ENCODE results near the gene ZFYVE1. TPM values are rescaled to one million over a fixed set of nuclear protein-coding genes. Genes with fewer than 3 reads are reported as not detected.
"Not testable (repeated sequence)": the region's sequence is repeated elsewhere in the genome, so short reads cannot be mapped to it uniquely, and the experiment has no call there.

The ZFYVE1 gene
- total and polyA plus RNA-seq, 7 donors = 5.3 to 17.9 (median 17.4) TPM

- Histone ChIP-seq H3K27me3 (ENCODE audit: insufficient read depth in 3 of 3, low read length in 2 of 3) (no peaks in the 10 kb centered on the region), H3K4me3 (no peak overlapping the region), H3K27ac (no peak overlapping the region), H3K36me3 (ENCODE audit: insufficient read depth in 1 of 2, low read depth in 1 of 2) (peaks cover 0 to 7% of the 10 kb centered on the region in 2 donors), H3K4me1 (peaks cover 10% of the 10 kb centered on the region), H3K9me3 (no peaks in the 10 kb centered on the region)
- intact Hi-C loops (cut with DNase I) = no loop called here
- WGBS, 3 donors = 25 to 59% (median 38%) methylated on average over 1 of the region's 1 CpG
- no peak for TF ChIP-seq CTCF (IDR thresholded peaks at IDR 0.05)
- DNase-seq = no peak
- ATAC-seq = peak in 2 of 4 donors; percentile 45 to 46
Measured at GRCh38 chr14:73008501-73008900, 18.4 kb downstream of the ZFYVE1 start.

- WGBS, 3 donors = 75 to 83% (median 75%) methylated on average over 5 of the region's 5 CpGs
- Histone ChIP-seq H3K4me1 (peaks cover 10% of the 10 kb centered on the region), H3K4me3 (no peak overlapping the region), H3K27me3 (ENCODE audit: insufficient read depth in 3 of 3, low read length in 2 of 3) (no peaks in the 10 kb centered on the region), H3K36me3 (ENCODE audit: insufficient read depth in 1 of 2, low read depth in 1 of 2) (peaks cover 0 to under 1% of the 10 kb centered on the region in 2 donors), H3K9me3 (no peaks in the 10 kb centered on the region), H3K27ac (no peak overlapping the region)
- DNase-seq (no peak), ATAC-seq (peak in 2 of 4 donors; percentile 53 to 73)
- intact Hi-C loops (cut with DNase I) = no loop called here
- TF ChIP-seq CTCF (IDR thresholded peaks at IDR 0.05) = no peak
Measured at GRCh38 chr14:73007835-73008234, 19.1 kb downstream of the ZFYVE1 start.

- H3K4me1 ChIP-seq = peaks cover 10% of the 10 kb centered on the region
- H3K36me3 ChIP-seq (ENCODE audit: insufficient read depth in 1 of 2, low read depth in 1 of 2); ATAC-seq; H3K27ac ChIP-seq; DNase-seq; H3K4me3 ChIP-seq; H3K9me3 ChIP-seq; H3K27me3 ChIP-seq (ENCODE audit: insufficient read depth in 3 of 3, low read length in 2 of 3); intact Hi-C loops (cut with DNase I): not testable (repeated sequence)
- WGBS, 3 donors = 93 to 96% (median 95%) methylated on average over 9 of the region's 9 CpGs
Measured at GRCh38 chr14:73004641-73005040, 22.3 kb downstream of the ZFYVE1 start.

- Histone ChIP-seq H3K27me3 (ENCODE audit: insufficient read depth in 3 of 3, low read length in 2 of 3) (no peaks in the 10 kb centered on the region), H3K4me3 (no peak overlapping the region), H3K4me1 (peaks cover 10% of the 10 kb centered on the region), H3K27ac (no peak overlapping the region), H3K36me3 (ENCODE audit: insufficient read depth in 1 of 2, low read depth in 1 of 2) (peaks cover 0 to 3% of the 10 kb centered on the region in 2 donors), H3K9me3 (no peaks in the 10 kb centered on the region)
- intact Hi-C loops (cut with DNase I) = no loop called here
- ATAC-seq (no peak), DNase-seq (no peak)
- no peak for TF ChIP-seq CTCF (IDR thresholded peaks at IDR 0.05)
- 89 to 95% (median 93%) methylated on average over 6 of the region's 6 CpGs for WGBS, 3 donors
Measured at GRCh38 chr14:73003681-73004080, 23.2 kb downstream of the ZFYVE1 start.

- no peaks in the 10 kb centered on the region for H3K27me3 ChIP-seq (ENCODE audit: insufficient read depth in 3 of 3, low read length in 2 of 3)
- ATAC-seq (no peak), DNase-seq (no peak)
- intact Hi-C loops (cut with DNase I) = no loop called here
- 83 to 90% (median 87%) methylated on average over 2 of the region's 2 CpGs for WGBS, 3 donors
- H3K4me3 ChIP-seq = no peak overlapping the region
- H3K9me3 ChIP-seq = no peaks in the 10 kb centered on the region
- TF ChIP-seq CTCF (IDR thresholded peaks at IDR 0.05) = no peak
- no peaks in the 10 kb centered on the region for H3K4me1 ChIP-seq
- no peak overlapping the region for H3K27ac ChIP-seq
- H3K36me3 ChIP-seq (ENCODE audit: insufficient read depth in 1 of 2, low read depth in 1 of 2) = peaks cover 4 to 36% of the 10 kb centered on the region in 2 donors
Measured at GRCh38 chr14:73000073-73000472, 26.8 kb downstream of the ZFYVE1 start.

All from psoas muscle (tissue), 8 donors.